Colonic mucosa (tissue), 4 donors: Measurements from ENCODE around the gene WIPF2. TPM values are rescaled to one million over a fixed set of nuclear protein-coding genes. Genes with fewer than 3 reads are reported as not detected.

Experiments
- DNase-seq: peaks from one replicate; pipeline ENCODE4 v3.0.0-alpha.2; 2020
- H3K27ac ChIP-seq: fragments of 200-600 bp; one replicate; pipeline ENCODE4 v1.8.0; 2021
- H3K27me3 ChIP-seq: fragments of 200-600 bp; one replicate; pipeline ENCODE4 v1.8.0; 2021
- H3K36me3 ChIP-seq: fragments of 200-600 bp; one replicate; pipeline ENCODE4 v1.8.0; 2021
- H3K4me1 ChIP-seq: fragments of 200-600 bp; one replicate; pipeline ENCODE4 v1.8.0; 2021; ENCODE audit warnings: mild to moderate bottlenecking
- H3K4me3 ChIP-seq: fragments of 200-600 bp; one replicate; pipeline ENCODE4 v1.8.0; 2021
- H3K9ac ChIP-seq, 2 donors: one replicate each; pipeline ENCODE4 v1.7.0; 2013; ENCODE audit warnings: control low read depth in 2 of 2, low read depth in 2 of 2, low read length in 2 of 2
- H3K9me3 ChIP-seq: fragments of 200-600 bp; one replicate; pipeline ENCODE4 v1.8.0; 2021
- intact Hi-C: fragments of 100-400 bp; cut with DNase I; formaldehyde crosslinking; loops from one replicate; pipeline ENCODE4 v1.14.1; 2022
- total RNA-seq, 2 donors: library from RNA; stranded (reverse); fragmentation: NEBNext Ultra II Directional in 1 of 2; extraction: Animal tissue kit (Norgen Biotek cat#: 25700) in 1 of 2; gene quantifications; one replicate each; pipeline ENCODE4 v1.2.1, GENCODE V29; 2021
- TF ChIP-seq, protein P1 (sequence below): fragments of 200-600 bp; IDR thresholded peaks from one replicate; pipeline ENCODE4 v1.8.0; 2022; ENCODE audit warnings: antibody characterized with exemption, mild to moderate bottlenecking
- donor health status: healthy.
- donor health status: DM: no; HTN: no; CAD: no.
- donor health status: DM: no; HTN: no; CAD: no.

Gene WIPF2
- total RNA-seq, 2 donors from 2014 or later: 34.5 to 42.0 TPM

DNA sequence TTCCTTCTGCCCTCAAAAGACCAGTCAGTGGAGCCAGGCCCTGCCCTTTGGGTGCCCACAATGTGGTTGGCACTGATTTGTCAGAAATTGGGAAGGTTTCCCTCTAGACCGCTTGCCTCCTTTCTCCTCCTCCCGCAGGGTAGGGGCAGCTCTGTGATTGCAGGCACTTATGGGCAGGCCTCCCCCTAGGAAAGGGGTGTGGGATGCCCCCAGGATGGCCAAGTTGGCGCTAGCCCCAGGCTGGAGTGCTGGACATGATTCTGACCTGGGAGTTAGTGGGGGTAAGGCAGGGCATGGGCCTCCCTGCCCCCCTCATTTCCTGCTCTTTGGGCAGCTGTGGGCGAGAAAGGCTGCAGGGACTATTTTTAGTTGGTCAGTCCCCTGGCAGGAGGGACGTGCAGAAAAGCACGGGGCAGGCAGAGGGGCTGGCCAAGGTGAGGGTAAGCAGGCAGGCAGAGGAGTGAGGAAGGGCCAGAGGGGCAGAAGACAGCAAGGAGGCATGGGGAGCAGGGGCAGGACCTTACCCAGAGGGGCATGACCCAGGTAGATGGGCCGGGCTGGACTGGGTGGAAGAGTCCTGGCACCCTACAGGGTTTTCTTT, 93.1 kb downstream of the WIPF2 start:
- DNase-seq: no peak
- intact Hi-C loops: no loop called here
- no peaks in the 10 kb centered on the region for H3K9me3 ChIP-seq
- no peak overlapping the region for H3K4me3 ChIP-seq
- H3K27me3 ChIP-seq: no peaks in the 10 kb centered on the region
- TF ChIP-seq, protein P1, sequence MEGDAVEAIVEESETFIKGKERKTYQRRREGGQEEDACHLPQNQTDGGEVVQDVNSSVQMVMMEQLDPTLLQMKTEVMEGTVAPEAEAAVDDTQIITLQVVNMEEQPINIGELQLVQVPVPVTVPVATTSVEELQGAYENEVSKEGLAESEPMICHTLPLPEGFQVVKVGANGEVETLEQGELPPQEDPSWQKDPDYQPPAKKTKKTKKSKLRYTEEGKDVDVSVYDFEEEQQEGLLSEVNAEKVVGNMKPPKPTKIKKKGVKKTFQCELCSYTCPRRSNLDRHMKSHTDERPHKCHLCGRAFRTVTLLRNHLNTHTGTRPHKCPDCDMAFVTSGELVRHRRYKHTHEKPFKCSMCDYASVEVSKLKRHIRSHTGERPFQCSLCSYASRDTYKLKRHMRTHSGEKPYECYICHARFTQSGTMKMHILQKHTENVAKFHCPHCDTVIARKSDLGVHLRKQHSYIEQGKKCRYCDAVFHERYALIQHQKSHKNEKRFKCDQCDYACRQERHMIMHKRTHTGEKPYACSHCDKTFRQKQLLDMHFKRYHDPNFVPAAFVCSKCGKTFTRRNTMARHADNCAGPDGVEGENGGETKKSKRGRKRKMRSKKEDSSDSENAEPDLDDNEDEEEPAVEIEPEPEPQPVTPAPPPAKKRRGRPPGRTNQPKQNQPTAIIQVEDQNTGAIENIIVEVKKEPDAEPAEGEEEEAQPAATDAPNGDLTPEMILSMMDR: no peak
- peak overlapping the region; percentile 0 for H3K27ac ChIP-seq
- no peaks in the 10 kb centered on the region for H3K36me3 ChIP-seq
- peaks cover 35% of the 10 kb centered on the region for H3K4me1 ChIP-seq
- peak overlapping the region; percentile 8 to 35 for H3K9ac ChIP-seq

DNA sequence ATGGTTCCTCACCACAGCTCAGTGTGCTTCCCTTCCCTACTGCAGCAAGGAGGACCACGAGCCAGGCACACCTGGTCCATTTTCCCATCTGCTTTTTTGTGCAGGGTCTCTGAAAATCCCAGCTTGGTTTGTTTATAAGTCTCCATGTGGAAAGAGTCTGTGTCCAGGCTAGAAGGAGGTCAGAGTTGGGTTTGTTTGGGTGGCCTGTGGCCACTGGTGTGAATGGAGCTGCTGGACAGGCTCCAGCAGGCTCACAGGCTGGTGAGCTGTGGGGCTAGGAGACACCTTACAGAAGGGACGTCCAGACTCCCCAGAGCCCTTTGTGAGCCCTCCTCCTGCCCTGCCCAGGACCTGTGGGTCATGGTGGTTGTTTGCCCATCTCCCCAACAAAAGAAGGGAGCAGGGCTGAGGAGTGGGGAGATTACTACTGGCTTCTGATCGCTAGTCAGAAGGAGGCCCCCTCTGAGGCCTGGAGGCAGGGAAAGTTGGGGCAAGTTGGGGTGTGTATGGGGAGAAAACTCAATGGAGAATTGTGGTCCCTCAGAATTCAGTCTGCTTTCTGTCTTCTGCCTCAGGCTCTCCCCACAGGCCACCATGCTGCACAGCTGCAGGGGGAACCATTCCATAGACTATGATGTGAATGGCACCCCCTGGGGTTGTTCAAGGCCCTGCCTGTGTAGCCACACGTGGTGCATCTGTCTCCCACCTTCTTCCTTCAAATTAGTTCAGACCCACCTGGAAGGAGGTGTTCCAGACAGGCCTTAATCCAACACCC, 94.0 kb downstream of the WIPF2 start:
- no peak overlapping the region for H3K9ac ChIP-seq

DNA sequence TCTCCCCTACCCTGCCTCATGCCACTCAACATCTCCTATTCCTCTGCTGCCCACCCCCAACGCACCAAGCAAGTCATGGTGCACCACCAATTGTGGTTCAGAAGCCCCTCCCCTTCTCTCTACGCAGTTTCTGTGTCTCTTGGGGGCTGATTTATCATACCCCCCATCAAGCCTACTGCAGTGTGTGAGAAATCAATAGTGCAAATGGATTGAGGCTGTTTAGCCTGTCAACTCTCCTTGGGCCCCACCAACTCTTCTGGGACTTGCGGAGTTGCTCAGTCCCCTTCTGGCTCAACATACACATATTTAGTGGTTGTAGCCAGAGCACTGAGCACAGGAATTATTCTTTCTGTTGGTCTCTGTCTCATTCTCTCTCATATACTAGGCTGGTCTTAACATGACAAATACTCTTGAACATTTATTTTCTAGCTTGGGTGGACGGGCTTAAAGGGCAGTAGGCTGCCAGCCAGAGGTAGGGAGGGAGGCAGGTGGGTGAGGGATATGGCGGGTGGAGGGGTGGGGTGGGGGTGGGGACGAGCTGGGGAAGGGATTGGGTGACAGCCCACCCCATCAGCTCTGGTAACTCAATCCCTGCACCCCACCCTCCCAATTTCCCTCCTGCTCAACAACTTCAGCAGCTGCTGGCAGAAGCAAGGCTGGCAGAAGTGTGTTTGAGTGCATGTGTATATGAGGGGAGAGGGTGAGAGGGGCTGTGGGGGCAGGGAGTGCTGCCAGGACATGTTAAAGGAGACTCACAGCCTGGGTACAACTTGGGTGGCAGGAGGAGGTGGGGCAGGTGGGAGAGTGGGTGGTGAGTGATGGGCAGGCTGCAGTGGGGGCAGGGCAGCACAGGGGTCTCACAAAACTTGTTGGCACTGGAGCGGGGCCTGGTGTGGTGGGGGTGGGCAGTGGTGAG, 94.8 kb downstream of the WIPF2 start:
- Histone ChIP-seq H3K4me1 (peaks cover 29% of the 10 kb centered on the region), H3K27me3 (no peaks in the 10 kb centered on the region), H3K27ac (no peak overlapping the region), H3K9me3 (no peaks in the 10 kb centered on the region), H3K36me3 (no peaks in the 10 kb centered on the region), H3K9ac (no peak overlapping the region), H3K4me3 (no peak overlapping the region)
- TF ChIP-seq, protein P1: no peak
- DNase-seq: no peak
- intact Hi-C loops: no loop called here

More for the DNA sequence above, 94.0 kb downstream of the WIPF2 start:
- no peaks in the 10 kb centered on the region for H3K36me3 ChIP-seq
- no peak overlapping the region for H3K4me3 ChIP-seq
- intact Hi-C loops: no loop called here
- no peaks in the 10 kb centered on the region for H3K27me3 ChIP-seq
- H3K4me1 ChIP-seq: peaks cover 33% of the 10 kb centered on the region
- no peak for DNase-seq
- H3K9me3 ChIP-seq: no peaks in the 10 kb centered on the region
- TF ChIP-seq, protein P1: no peak
- H3K27ac ChIP-seq: no peak overlapping the region

DNA sequence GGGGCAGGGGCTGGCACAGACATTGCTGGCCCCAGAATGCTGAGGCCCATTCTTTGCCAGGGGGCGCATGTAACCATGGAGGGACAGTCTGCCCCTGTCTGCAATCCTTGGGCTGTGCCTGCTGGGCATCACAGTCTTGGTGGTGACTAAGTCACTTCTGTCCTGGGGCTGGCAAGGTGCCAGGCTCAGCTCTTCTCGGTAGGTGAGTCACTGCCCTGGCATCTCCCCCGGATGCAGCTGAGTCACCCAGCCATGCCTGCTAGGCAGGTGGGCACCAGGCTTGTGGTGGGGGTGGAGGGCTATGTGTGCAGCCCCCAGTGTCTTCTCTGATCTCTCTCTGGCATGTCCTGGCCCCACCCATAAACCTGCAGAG, 95.5 kb downstream of the WIPF2 start:
- intact Hi-C loops: no loop called here
- H3K4me1 ChIP-seq: peaks cover 29% of the 10 kb centered on the region

DNA sequence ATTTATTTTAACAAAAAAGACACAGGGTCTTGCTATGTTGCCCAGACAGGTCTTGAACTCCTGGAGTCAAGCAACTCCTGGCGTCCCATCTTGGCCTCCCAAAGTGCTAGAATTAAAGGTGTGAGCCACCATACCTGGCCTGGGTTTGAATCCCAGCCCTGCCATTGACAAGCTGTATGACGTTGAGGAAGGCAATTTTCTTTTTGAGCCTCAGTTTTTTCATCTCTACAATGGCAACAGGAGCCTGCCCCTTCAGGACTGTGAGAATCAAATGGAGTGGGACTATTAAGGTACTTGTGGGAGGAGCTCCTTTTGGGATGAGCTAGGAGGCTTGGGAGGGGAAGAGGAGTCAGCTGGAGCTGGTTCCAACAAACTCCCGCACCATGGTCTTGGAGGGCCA, 96.1 kb downstream of the WIPF2 start:
- intact Hi-C loops: no loop called here
- Histone ChIP-seq H3K27ac (no peak overlapping the region), H3K4me1 (peaks cover 34% of the 10 kb centered on the region), H3K9ac (no peak overlapping the region), H3K4me3 (no peak overlapping the region), H3K27me3 (no peaks in the 10 kb centered on the region), H3K36me3 (no peaks in the 10 kb centered on the region), H3K9me3 (no peaks in the 10 kb centered on the region)
- DNase-seq: no peak
- TF ChIP-seq, protein P1: no peak

More for the DNA sequence above, 95.5 kb downstream of the WIPF2 start:
- Histone ChIP-seq H3K9me3 (no peaks in the 10 kb centered on the region), H3K27ac (no peak overlapping the region), H3K4me3 (no peak overlapping the region), H3K9ac (no peak overlapping the region), H3K27me3 (no peaks in the 10 kb centered on the region), H3K36me3 (no peaks in the 10 kb centered on the region)
- peak; percentile 90 for DNase-seq
- TF ChIP-seq, protein P1: no peak
